GM12878 (cell line): ENCODE measurements around the gene ELOVL5. TPM values are rescaled to one million over a fixed set of nuclear protein-coding genes. Genes with fewer than 3 reads are reported as not detected.

Experiments used
- ATAC-seq: fragments of 200-7000 bp; cut with Tn5 transposase; 3 replicates; pipeline ENCODE4 v1.9.1; 2020; ENCODE audit warnings: mild to moderate bottlenecking, moderate library complexity
- BruUV-seq: library from RNA; stranded (reverse); fragments of 400-500 nt; replicated peaks from 2 replicates; lab custom pipeline; 2021; lab: Mats Ljungman, UMichigan
- CTCF ChIA-PET: fragments of 300-600 bp; sonication (Branson Sonifier 250); formaldehyde crosslinking; extraction: SDS; loops from one replicate; lab custom pipeline; 2021; ENCODE audit warnings: inconsistent platforms; lab: Yijun Ruan, JAX
- POLR2A ChIA-PET: fragments of 350-600 bp; formaldehyde crosslinking; extraction: SDS; loops from one replicate; lab custom pipeline; 2021; ENCODE audit warnings: inconsistent platforms; lab: Charles Lee
- RAD21 ChIA-PET: fragments of 300-600 bp; sonication (Branson Sonifier 250); formaldehyde crosslinking; loops from one replicate; lab custom pipeline; 2023; ENCODE audit warnings: antibody characterized with exemption; ENCODE audit not compliant: unreplicated experiment; lab: Charles Lee
- SMC1A ChIA-PET: fragments of 300-600 bp; sonication (Branson Sonifier 250); formaldehyde crosslinking; loops from one replicate; lab custom pipeline; 2023; ENCODE audit not compliant: unreplicated experiment, uncharacterized antibody; lab: Charles Lee
- DNase-seq: peaks from one replicate; pipeline ENCODE4 v3.0.0-alpha.2; 2011; ENCODE audit warnings: low read depth, low spot score
- FAIRE-seq: peaks from 3 replicates; lab custom pipeline; 2011; peaks lifted over from hg19 to GRCh38; lab: Jason Lieb, UNC
- H2AFZ ChIP-seq: 2 replicates; pipeline ENCODE4 v1.6.0; 2011; ENCODE audit warnings: low read depth, low read length, control low read depth; ENCODE audit not compliant: control insufficient read depth
- H3K27ac ChIP-seq: 2 replicates; pipeline ENCODE4 v1.5.1; 2011; ENCODE audit warnings: control low read depth; ENCODE audit not compliant: control insufficient read depth, insufficient read depth
- H3K27me3 ChIP-seq, 2 experiments: replicated peaks in 1 of 2; 2 replicates each; pipeline versions ENCODE4 v1.6.0 to v1.6.1; 2011; ENCODE audit warnings: low read length in 1 of 2; ENCODE audit not compliant: control insufficient read depth in 2 of 2, insufficient read depth in 2 of 2
- H3K36me3 ChIP-seq, 2 experiments: 2 replicates each; pipeline ENCODE4 v1.5.1; 2011; ENCODE audit warnings: low read length in 1 of 2; ENCODE audit not compliant: control insufficient read depth in 2 of 2, insufficient read depth in 2 of 2
- H3K4me1 ChIP-seq: 2 replicates; pipeline ENCODE4 v1.6.1; 2011; ENCODE audit warnings: mild to moderate bottlenecking, low read length, moderate library complexity, mixed read lengths; ENCODE audit not compliant: control insufficient read depth, insufficient read depth
- H3K4me2 ChIP-seq: 2 replicates; pipeline ENCODE4 v1.6.0; 2011; ENCODE audit warnings: control low read depth; ENCODE audit not compliant: control insufficient read depth, insufficient read depth
- H3K4me3 ChIP-seq: fragments of 200-600 bp; sonication (generic); 2 replicates; pipeline ENCODE4 v1.5.1; 2016
- H3K79me2 ChIP-seq: 2 replicates; pipeline ENCODE4 v1.6.0; 2011; ENCODE audit warnings: low read length; ENCODE audit not compliant: control insufficient read depth, insufficient read depth
- H3K9ac ChIP-seq: 2 replicates; pipeline ENCODE4 v1.8.0; 2011; ENCODE audit warnings: low read length, control low read depth, mixed read lengths; ENCODE audit not compliant: control insufficient read depth, insufficient read depth
- H3K9me3 ChIP-seq: replicated peaks from 3 replicates; pipeline ENCODE4 v1.5.1; 2011; ENCODE audit warnings: mild to moderate bottlenecking, low read length; ENCODE audit not compliant: control insufficient read depth, insufficient read depth
- H4K20me1 ChIP-seq: 2 replicates; pipeline ENCODE4 v1.6.0; 2011; ENCODE audit not compliant: control insufficient read depth, insufficient read depth
- CREB1 ChIP-seq: IDR thresholded peaks from 2 replicates; pipeline ENCODE4 v1.6.1; 2012; ENCODE audit warnings: low read depth, mild to moderate bottlenecking, inconsistent platforms
- EGR1 ChIP-seq, 2 experiments: IDR thresholded peaks; 1 replicate in 1 of 2; 2 replicates in 1 of 2; pipeline ENCODE4 v1.6.1; 2011 to 2012; ENCODE audit warnings: low read depth in 2 of 2, low read length in 2 of 2, borderline replicate concordance in 1 of 2, mild to moderate bottlenecking in 1 of 2, moderate library complexity in 1 of 2
- EP300 ChIP-seq, 2 experiments: fragments of 150-350 bp in 1 of 2; IDR thresholded peaks; 2 replicates each; pipeline ENCODE4 v1.6.1; 2011 to 2012; ENCODE audit warnings: low read depth in 2 of 2, low read length in 2 of 2, borderline replicate concordance in 1 of 2, improper control_type of control experiment in 1 of 2, inconsistent platforms in 1 of 2; ENCODE audit not compliant: control insufficient read depth in 1 of 2
- FOXK2 ChIP-seq: fragments of 450-650 bp; IDR thresholded peaks from 2 replicates; pipeline ENCODE4 v1.6.1; 2017; ENCODE audit warnings: mild to moderate bottlenecking, moderate library complexity
- FOXM1 ChIP-seq: IDR thresholded peaks from 2 replicates; pipeline ENCODE4 v1.6.1; 2012; ENCODE audit warnings: low read depth, mild to moderate bottlenecking, inconsistent platforms, low read length, moderate library complexity
- IKZF1 ChIP-seq: fragments of 450-650 bp; conservative IDR thresholded peaks from 2 replicates; pipeline ENCODE4 v1.6.1; 2017; ENCODE audit warnings: antibody characterized with exemption, mild to moderate bottlenecking
- IKZF2 ChIP-seq, 2 experiments: fragments of 450-650 bp; IDR thresholded peaks; 2 replicates each; pipeline ENCODE4 v1.6.1; 2017; ENCODE audit warnings: mild to moderate bottlenecking in 2 of 2, moderate library complexity in 2 of 2
- NFYA ChIP-seq: IDR thresholded peaks from 2 replicates; pipeline ENCODE4 v1.6.1; 2011; ENCODE audit warnings: low read depth, mild to moderate bottlenecking, low read length, improper control_type of control experiment, borderline replicate concordance
- NR2C2 ChIP-seq: IDR thresholded peaks from 2 replicates; pipeline ENCODE4 v1.6.1; 2011; ENCODE audit warnings: borderline replicate concordance, low read depth; ENCODE audit not compliant: control insufficient read depth, insufficient read length
- NRF1 ChIP-seq: conservative IDR thresholded peaks from 2 replicates; pipeline ENCODE4 v1.6.1; 2011; ENCODE audit warnings: mild to moderate bottlenecking, low read depth, low read length, improper control_type of control experiment
- PAX5 ChIP-seq: IDR thresholded peaks from 2 replicates; pipeline ENCODE4 v1.6.1; 2011; ENCODE audit warnings: low read depth, low read length, borderline replicate concordance
- RAD51 ChIP-seq: fragments of 450-650 bp; IDR thresholded peaks from 2 replicates; pipeline ENCODE4 v1.6.1; 2016; ENCODE audit warnings: moderate library complexity, mild to moderate bottlenecking, inconsistent platforms
- SMARCA5 ChIP-seq: fragments of 450-650 bp; IDR thresholded peaks from 2 replicates; pipeline ENCODE4 v1.6.1; 2017; ENCODE audit warnings: mild to moderate bottlenecking
- SUPT20H ChIP-seq: IDR thresholded peaks from 2 replicates; pipeline ENCODE4 v1.6.1; 2011; ENCODE audit warnings: low read depth, mild to moderate bottlenecking, low read length, moderate library complexity, borderline replicate concordance; ENCODE audit not compliant: control insufficient read depth
- ZNF207 ChIP-seq: fragments of 450-650 bp; IDR thresholded peaks from 2 replicates; pipeline ENCODE4 v1.6.1; 2014; ENCODE audit warnings: antibody characterized with exemption, mild to moderate bottlenecking, borderline replicate concordance
- ZNF217 ChIP-seq: fragments of 450-650 bp; IDR thresholded peaks from 2 replicates; pipeline ENCODE4 v1.6.1; 2017; ENCODE audit warnings: antibody characterized with exemption, mild to moderate bottlenecking
- ZZZ3 ChIP-seq: IDR thresholded peaks from 2 replicates; pipeline ENCODE4 v1.6.1; 2011; ENCODE audit warnings: low read depth; ENCODE audit not compliant: control insufficient read depth, insufficient read length
- WGBS: methylation state at CpG from one replicate; pipeline ENCODE4 v1.1.6; 2016; ENCODE audit warnings: low lambda C conversion rate; ENCODE audit not compliant: insufficient replicate concordance, insufficient coverage; ENCODE audit errors: missing lambda C conversion rate; 5-methylcytosine and 5-hydroxymethylcytosine counted together
- in situ Hi-C: fragments of 300-500 bp; cut with MboI; formaldehyde crosslinking; loops from 9 replicates; pipeline ENCODE4 v1.14.3; 2018; ENCODE audit warnings: mixed read lengths
- intact Hi-C: fragments of 100-400 bp; cut with micrococcal nuclease; formaldehyde crosslinking; loops from one replicate; pipeline ENCODE4 v1.14.2; 2022; ENCODE audit not compliant: unreplicated experiment
- polyA plus RNA-seq, 11 experiments: library from polyadenylated mRNA; depleted of rRNA in 4 of 11; unstranded in 6 of 11; stranded (reverse) in 5 of 11; fragments of >200 nt; fragmentation: Nextera tagmentation in 4 of 11; fragmentation: Illumina TruSeq in 1 of 11; extraction: Ambion mirVana in 4 of 11; extraction: Trizol in 1 of 11; gene quantifications; 1 replicate in 1 of 11; 2 replicates in 10 of 11; pipeline versions ENCODE4 v1.2.1 to v1.2.3, GENCODE V29; 2011 to 2016; ENCODE audit warnings: inconsistent platforms in 2 of 11, missing spikeins in 2 of 11, low read depth in 1 of 11
- total RNA-seq, 4 experiments: library from RNA; depleted of rRNA in 3 of 4; stranded (reverse); fragments of >200 nt in 3 of 4; fragmentation: Illumina TruSeq in 1 of 4; extraction: Trizol in 1 of 4; gene quantifications; 2 replicates each; pipeline versions ENCODE4 v1.2.1 to v1.2.3, GENCODE V29; 2013 to 2021
- TF ChIP-seq, protein P1 (sequence below): IDR thresholded peaks from 2 replicates; pipeline ENCODE4 v1.6.1; 2012; ENCODE audit warnings: improper control_type of control experiment, low read depth, low read length; ENCODE audit not compliant: insufficient replicate concordance

The ELOVL5 gene
- total and polyA plus RNA-seq, 10 of the 15 experiments (the other 5 are each of a cell fraction or from before 2014, with no cell fraction given), result 156 to 241 (median 196) TPM

DNA sequence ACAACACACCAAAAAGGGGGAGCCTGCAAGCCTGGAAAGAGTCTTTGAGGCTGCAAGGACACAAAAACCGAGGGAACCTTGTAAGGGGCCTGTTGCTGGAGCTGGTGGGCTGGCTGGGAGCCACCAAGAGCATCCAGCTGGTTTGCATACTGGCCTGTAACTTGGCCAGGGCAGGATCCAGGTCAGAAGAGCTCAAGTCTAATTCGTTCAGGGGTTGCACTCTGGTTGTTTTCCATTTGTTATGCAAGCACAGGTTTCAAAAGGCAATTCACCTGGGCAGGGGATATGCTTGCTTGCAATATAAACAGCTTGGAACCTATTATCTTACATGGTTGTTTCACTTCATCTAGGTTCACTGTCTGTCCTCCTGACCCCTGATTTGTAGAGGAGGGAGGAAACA lies 101.8 kb downstream of the ELOVL5 start (continued):
- TF ChIP-seq, protein P1, sequence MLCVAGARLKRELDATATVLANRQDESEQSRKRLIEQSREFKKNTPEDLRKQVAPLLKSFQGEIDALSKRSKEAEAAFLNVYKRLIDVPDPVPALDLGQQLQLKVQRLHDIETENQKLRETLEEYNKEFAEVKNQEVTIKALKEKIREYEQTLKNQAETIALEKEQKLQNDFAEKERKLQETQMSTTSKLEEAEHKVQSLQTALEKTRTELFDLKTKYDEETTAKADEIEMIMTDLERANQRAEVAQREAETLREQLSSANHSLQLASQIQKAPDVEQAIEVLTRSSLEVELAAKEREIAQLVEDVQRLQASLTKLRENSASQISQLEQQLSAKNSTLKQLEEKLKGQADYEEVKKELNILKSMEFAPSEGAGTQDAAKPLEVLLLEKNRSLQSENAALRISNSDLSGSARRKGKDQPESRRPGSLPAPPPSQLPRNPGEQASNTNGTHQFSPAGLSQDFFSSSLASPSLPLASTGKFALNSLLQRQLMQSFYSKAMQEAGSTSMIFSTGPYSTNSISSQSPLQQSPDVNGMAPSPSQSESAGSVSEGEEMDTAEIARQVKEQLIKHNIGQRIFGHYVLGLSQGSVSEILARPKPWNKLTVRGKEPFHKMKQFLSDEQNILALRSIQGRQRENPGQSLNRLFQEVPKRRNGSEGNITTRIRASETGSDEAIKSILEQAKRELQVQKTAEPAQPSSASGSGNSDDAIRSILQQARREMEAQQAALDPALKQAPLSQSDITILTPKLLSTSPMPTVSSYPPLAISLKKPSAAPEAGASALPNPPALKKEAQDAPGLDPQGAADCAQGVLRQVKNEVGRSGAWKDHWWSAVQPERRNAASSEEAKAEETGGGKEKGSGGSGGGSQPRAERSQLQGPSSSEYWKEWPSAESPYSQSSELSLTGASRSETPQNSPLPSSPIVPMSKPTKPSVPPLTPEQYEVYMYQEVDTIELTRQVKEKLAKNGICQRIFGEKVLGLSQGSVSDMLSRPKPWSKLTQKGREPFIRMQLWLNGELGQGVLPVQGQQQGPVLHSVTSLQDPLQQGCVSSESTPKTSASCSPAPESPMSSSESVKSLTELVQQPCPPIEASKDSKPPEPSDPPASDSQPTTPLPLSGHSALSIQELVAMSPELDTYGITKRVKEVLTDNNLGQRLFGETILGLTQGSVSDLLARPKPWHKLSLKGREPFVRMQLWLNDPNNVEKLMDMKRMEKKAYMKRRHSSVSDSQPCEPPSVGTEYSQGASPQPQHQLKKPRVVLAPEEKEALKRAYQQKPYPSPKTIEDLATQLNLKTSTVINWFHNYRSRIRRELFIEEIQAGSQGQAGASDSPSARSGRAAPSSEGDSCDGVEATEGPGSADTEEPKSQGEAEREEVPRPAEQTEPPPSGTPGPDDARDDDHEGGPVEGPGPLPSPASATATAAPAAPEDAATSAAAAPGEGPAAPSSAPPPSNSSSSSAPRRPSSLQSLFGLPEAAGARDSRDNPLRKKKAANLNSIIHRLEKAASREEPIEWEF, result no peak
- no peak for TF ChIP-seq NFYA

DNA sequence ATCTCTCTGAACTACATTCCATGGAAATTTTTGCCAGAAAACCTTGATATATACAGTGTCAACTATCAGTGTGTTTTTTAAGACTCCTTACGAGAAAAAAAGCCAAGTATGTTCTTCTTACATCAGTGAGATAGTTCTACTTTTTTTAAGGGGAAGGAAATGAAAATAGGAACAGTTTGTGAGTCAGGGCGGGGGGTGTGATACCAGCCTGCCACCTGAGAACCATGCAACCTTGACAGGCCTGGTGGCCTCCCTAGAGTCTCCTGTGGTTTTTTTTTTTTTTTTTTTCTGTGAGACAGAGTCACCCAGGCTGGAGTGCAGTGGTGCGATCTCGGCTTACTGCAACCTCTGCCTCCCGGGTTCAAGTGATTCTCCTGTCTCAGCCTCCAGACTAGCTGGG lies 103.8 kb downstream of the ELOVL5 start:
- Histone ChIP-seq H4K20me1 (no peaks in the 10 kb centered on the region), H3K27me3 (no peaks in the 10 kb centered on the region), H3K4me3 (no peak overlapping the region), H2AFZ (no peak overlapping the region), H3K9ac (no peak overlapping the region), H3K4me2 (peak overlapping the region; percentile 20; the same call in 1 of the 2 replicates), H3K4me1 (peaks cover 35% of the 10 kb centered on the region), H3K36me3 (no peaks in the 10 kb centered on the region), H3K9me3 (peaks cover 2% of the 10 kb centered on the region; the same call in 2 of the 3 replicates), H3K79me2 (no peaks in the 10 kb centered on the region), H3K27ac (no peak overlapping the region)
- ChIA-PET SMC1A (interaction anchor here (0.7 to 3.5 kb wide), 19 partner anchors 13 to 194 kb away, joined by 3 to 35 read pairs (median 4); no protein-coding TSS in a partner anchor), POLR2A (interaction anchor here (0.6 to 1.3 kb wide), 3 partner anchors 9 to 127 kb away, joined by 4 to 5 read pairs (median 5); no protein-coding TSS in a partner anchor), RAD21 (interaction anchor here (0.7 to 2.6 kb wide), 12 partner anchors 10 to 184 kb away, joined by 3 to 23 read pairs (median 4); no protein-coding TSS in a partner anchor), CTCF (interaction anchor here (1.0 to 1.7 kb wide), 12 partner anchors 13 to 235 kb away, joined by 3 to 7 read pairs (median 3); no protein-coding TSS in a partner anchor)
- ATAC-seq (peak; percentile 87), FAIRE-seq (peak; percentile 47), DNase-seq (peak; percentile 72)
- in situ Hi-C loops (no loop called here), intact Hi-C loops (loop anchor here (2.0 to 5.0 kb wide), 4 partner anchors 72 to 238 kb away; partner anchors contain the start of gene ELOVL5)
- no TSS peak for BruUV-seq
- 0% methylated on average over 3 of the region's 5 CpGs for WGBS
- peak; percentile 79 for TF ChIP-seq PAX5
- no peak for TF ChIP-seq SMARCA5
- no peak for TF ChIP-seq SUPT20H
- TF ChIP-seq EGR1 (IDR thresholded peaks at IDR 0.05; ENCODE audit: borderline replicate concordance in 1 of 2, low read depth in 2 of 2, low read length in 2 of 2), result 0 out of 3 replicates have a peak, but pooled peaks of 1 of the 2 experiments have one; percentile 13
- TF ChIP-seq ZNF217, result no peak
- TF ChIP-seq ZNF207, result no peak
- TF ChIP-seq FOXK2, result no peak
- TF ChIP-seq IKZF2 (IDR thresholded peaks at IDR 0.05), result peak; percentile 32 to 57; a peak in 3 of 4 replicates
- no peak for TF ChIP-seq ZZZ3
- TF ChIP-seq CREB1, result peak; percentile 22; the same call in 1 of the 2 replicates
- TF ChIP-seq EP300 (IDR thresholded peaks at IDR 0.05; ENCODE audit: borderline replicate concordance in 1 of 2, control insufficient read depth in 1 of 2, low read depth in 2 of 2, low read length in 2 of 2), result peak in 1 of 2 experiments; percentile 51; a peak in 1 of 4 replicates
- TF ChIP-seq IKZF1, result peak; percentile 34; the same call in 1 of the 2 replicates
- TF ChIP-seq NR2C2, result no peak
- no peak for TF ChIP-seq FOXM1
- no peak for TF ChIP-seq RAD51
- no peak for TF ChIP-seq NRF1
